Measurements from ENCODE around the gene SPOP.
"Not testable (repeated sequence)": the region's sequence is repeated elsewhere in the genome, so short reads cannot be mapped to it uniquely, and the experiment has no call there.

The SPOP gene

GRCh38 chr17:49691677-49692191 lies 13.8 kb upstream of the SPOP start:
- DNase-seq (ENCODE audit: low read depth in 1 of 2, low spot score in 1 of 2), result no peak
- in situ Hi-C loops (cut with HindIII; ENCODE audit: low pct_unique_long_range_greater_than_20kb, low sequenced_read_pairs), result no loop called here
- no peak for TF ChIP-seq JUND (IDR thresholded peaks at IDR 0.05; ENCODE audit: low read depth)

- TF ChIP-seq JUND (IDR thresholded peaks at IDR 0.05; ENCODE audit: low read depth), result no peak
- in situ Hi-C loops (cut with HindIII; ENCODE audit: low pct_unique_long_range_greater_than_20kb, low sequenced_read_pairs), result no loop called here
- no peak for DNase-seq (ENCODE audit: low read depth in 1 of 2, low spot score in 1 of 2)
These were observed 13.3 kb upstream of the SPOP start for GRCh38 chr17:49691086-49691676.

- DNase-seq (ENCODE audit: low read depth in 1 of 2, low spot score in 1 of 2), result no peak
- TF ChIP-seq JUND (IDR thresholded peaks at IDR 0.05; ENCODE audit: low read depth), result no peak
- in situ Hi-C loops (cut with HindIII; ENCODE audit: low pct_unique_long_range_greater_than_20kb, low sequenced_read_pairs), result no loop called here
These were observed 12.4 kb upstream of the SPOP start for GRCh38 chr17:49690256-49690655.

DNA sequence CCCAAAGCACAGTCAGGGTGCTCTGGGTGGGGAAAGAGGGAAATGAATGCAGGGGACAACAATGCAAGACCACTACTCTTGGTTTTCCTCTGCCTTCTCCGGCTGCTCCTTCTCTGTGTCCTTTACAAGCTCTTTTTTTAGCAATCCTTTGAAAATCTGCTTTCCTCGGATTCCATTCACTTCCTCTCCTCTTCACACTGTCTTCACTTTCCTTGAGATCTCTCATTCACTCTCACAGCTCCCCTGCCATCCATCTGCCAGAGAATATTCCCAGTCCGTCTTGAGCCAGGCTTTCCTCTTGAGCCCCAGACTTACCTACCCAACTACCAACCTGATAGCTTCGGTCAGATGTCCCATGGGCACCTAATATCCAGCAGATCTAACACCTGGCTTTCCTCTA lies 11.0 kb upstream of the SPOP start:
- no peak for TF ChIP-seq JUND (IDR thresholded peaks at IDR 0.05; ENCODE audit: low read depth)
- in situ Hi-C loops (cut with HindIII; ENCODE audit: low pct_unique_long_range_greater_than_20kb, low sequenced_read_pairs), result no loop called here
- no peak for DNase-seq (ENCODE audit: low read depth in 1 of 2, low spot score in 1 of 2)

DNA sequence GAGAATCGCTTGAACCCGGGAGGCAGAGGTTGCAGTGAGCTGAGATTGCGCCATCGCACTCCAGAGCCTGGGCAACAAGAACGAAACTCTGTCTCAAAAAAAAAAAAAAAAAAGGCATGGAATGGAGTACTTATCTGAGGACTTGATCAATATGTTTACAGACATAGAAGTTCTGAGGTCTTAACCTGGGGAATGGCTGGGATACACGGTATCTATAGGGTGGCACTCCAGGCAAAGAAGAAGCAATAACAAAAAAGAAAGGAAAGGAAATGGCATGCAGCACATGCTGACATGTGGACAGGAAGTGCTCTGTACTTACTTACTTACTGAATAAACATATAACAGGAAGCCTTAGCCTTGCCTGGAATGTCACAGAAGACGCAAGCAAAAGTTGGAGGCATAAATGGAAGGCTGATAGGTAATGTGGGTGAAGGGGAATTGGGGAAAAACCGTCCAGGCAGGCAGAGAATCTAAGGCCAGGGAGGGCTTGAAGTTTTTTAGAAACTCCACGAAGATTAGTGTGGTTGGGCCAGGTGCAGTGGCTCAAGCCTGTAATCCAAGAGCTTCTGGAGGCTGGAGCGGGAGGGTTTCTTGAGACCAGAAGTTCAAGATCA lies 10.1 kb upstream of the SPOP start:
- in situ Hi-C loops (cut with HindIII; ENCODE audit: low pct_unique_long_range_greater_than_20kb, low sequenced_read_pairs), result no loop called here
- no peak for TF ChIP-seq JUND (IDR thresholded peaks at IDR 0.05; ENCODE audit: low read depth)
- peak in 1 of 2 experiments; percentile 44 for DNase-seq (ENCODE audit: low read depth in 1 of 2, low spot score in 1 of 2)

DNA sequence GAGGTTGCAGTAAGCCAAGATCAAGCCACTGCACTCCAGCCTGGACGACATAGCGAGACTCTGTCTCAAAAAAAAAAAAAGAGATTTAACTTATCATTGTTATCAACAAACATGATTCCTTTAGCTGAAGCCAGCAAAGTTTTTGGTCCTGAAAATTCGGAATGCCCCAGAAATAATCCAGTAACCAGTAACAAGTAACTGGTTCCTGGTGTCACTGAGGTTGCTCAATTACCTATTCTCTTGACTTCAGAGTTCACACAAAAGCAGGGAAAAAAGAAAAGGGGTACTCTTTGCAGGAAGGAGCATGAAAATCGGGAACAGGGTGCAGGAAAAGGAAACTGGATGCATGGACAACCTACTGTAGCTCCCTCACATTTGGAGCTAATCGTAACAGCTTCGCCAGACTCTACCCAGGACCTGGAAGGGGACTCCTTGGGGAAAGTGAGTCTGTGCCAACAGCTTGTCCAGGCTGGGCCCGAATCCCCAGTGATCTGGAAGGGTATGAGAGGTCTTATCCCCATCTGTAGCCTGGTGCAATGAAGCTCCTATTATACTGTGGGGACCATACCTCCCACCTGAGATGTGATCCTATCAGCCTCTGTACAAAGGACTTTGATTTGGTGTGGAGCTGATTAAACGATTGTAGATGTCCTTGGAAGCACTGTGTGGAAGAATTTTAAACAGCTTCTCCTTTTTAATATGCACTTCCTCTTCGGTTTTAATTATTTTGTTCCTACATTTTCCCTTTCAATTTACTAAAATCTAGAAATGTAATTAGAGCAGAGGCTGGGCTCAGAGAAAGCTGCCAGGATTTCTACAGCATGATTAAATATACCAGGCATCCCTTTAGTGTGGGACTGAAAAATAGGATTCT lies 3.4 kb upstream of the SPOP start:
- in situ Hi-C loops (cut with HindIII; ENCODE audit: low pct_unique_long_range_greater_than_20kb, low sequenced_read_pairs), result no loop called here
- no peak for TF ChIP-seq JUND (IDR thresholded peaks at IDR 0.05; ENCODE audit: low read depth)
- DNase-seq (ENCODE audit: low read depth in 1 of 2, low spot score in 1 of 2), result no peak

GRCh38 chr17:49680314-49680713 lies 2.4 kb upstream of the SPOP start:
- in situ Hi-C loops (cut with HindIII; ENCODE audit: low pct_unique_long_range_greater_than_20kb, low sequenced_read_pairs), result no loop called here
- no peak for TF ChIP-seq JUND (IDR thresholded peaks at IDR 0.05; ENCODE audit: low read depth)
- no peak for DNase-seq (ENCODE audit: low read depth in 1 of 2, low spot score in 1 of 2)

DNA sequence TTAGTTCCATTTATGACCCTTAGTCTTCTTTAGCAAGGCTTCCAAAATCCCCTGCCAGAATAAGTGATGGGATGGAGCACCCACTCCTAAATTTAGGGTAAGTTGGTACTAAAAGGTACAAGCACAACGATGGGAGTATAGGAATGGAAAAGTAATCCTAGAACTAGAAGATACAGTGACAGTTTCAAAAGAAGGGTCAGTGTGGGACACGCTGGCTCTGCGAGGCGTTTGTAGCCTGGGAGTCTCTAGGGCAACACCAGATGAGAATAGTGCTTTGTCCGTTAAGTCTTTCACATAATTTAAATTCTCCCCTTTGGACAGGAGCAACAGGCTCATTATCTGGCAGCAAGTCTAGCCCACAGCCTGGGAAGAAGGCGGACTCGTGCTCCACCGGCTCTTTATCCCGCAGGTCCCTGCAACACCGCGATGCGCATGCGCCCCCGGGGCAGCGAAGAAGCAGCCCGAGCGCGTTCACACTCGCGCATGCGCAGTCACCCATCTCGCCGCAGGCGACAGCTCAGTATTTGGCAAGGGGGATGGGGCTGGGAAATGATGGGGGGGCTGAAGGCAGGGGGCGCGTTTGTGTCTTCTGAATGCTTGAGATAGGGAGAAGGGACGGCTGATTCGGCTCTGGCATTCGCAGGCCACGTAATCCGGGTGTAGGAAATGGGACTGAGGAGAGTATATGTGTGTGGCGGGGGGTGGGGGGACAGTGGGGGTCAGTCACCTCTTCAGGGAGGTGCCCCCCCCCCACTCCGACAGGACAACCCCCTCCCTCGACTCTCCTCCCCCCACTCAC lies 564 bp downstream of the SPOP start:
- peak; percentile 94 to 96 for DNase-seq (ENCODE audit: low read depth in 1 of 2, low spot score in 1 of 2)
- no peak for TF ChIP-seq JUND (IDR thresholded peaks at IDR 0.05; ENCODE audit: low read depth)
- in situ Hi-C loops (cut with HindIII; ENCODE audit: low pct_unique_long_range_greater_than_20kb, low sequenced_read_pairs), result no loop called here

GRCh38 chr17:49676276-49676868 lies 1.5 kb downstream of the SPOP start:
- in situ Hi-C loops (cut with HindIII; ENCODE audit: low pct_unique_long_range_greater_than_20kb, low sequenced_read_pairs), result no loop called here
- no peak for DNase-seq (ENCODE audit: low read depth in 1 of 2, low spot score in 1 of 2)
- no peak for TF ChIP-seq JUND (IDR thresholded peaks at IDR 0.05; ENCODE audit: low read depth)

GRCh38 chr17:49674507-49674906 lies 3.4 kb downstream of the SPOP start:
- no peak for DNase-seq (ENCODE audit: low read depth in 1 of 2, low spot score in 1 of 2)
- TF ChIP-seq JUND (IDR thresholded peaks at IDR 0.05; ENCODE audit: low read depth), result no peak
- in situ Hi-C loops (cut with HindIII; ENCODE audit: low pct_unique_long_range_greater_than_20kb, low sequenced_read_pairs), result no loop called here

DNA sequence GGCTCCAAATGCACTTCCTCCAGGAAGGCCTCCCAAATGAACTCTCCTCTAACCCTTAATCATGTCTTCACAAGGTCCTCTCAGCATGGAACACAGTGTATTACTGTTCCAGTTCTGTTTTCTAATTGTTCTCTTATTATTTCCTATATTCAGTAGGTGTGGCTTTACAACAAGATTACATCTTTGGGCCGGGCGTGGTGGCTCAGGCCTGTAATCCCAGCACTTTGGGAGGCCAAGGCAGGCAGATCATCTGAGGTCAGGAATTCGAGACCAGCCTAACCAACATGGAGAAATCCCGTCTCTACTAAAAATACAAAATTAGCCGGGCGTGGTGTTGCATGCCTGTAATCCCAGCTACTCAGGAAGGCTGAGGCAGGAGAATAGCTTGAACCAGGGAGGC lies 4.2 kb downstream of the SPOP start:
- DNase-seq (ENCODE audit: low read depth in 1 of 2, low spot score in 1 of 2); in situ Hi-C loops (cut with HindIII; ENCODE audit: low pct_unique_long_range_greater_than_20kb, low sequenced_read_pairs): not testable (repeated sequence)

- in situ Hi-C loops (cut with HindIII; ENCODE audit: low pct_unique_long_range_greater_than_20kb, low sequenced_read_pairs), result no loop called here
- no peak for DNase-seq (ENCODE audit: low read depth in 1 of 2, low spot score in 1 of 2)
- no peak for TF ChIP-seq JUND (IDR thresholded peaks at IDR 0.05; ENCODE audit: low read depth)
These were observed 7.3 kb downstream of the SPOP start for GRCh38 chr17:49670641-49671040.

All from T47D (cell line).